ENCODE data around the gene CASP2. TPM values are rescaled to one million over a fixed set of nuclear protein-coding genes. Genes with fewer than 3 reads are reported as not detected.
"Not testable (repeated sequence)": the region's sequence is repeated elsewhere in the genome, so short reads cannot be mapped to it uniquely, and the experiment has no call there.

The CASP2 gene
- total RNA-seq, 6 experiments from 2014 or later, result 5.3 to 8.7 (median 6.7) TPM

DNA sequence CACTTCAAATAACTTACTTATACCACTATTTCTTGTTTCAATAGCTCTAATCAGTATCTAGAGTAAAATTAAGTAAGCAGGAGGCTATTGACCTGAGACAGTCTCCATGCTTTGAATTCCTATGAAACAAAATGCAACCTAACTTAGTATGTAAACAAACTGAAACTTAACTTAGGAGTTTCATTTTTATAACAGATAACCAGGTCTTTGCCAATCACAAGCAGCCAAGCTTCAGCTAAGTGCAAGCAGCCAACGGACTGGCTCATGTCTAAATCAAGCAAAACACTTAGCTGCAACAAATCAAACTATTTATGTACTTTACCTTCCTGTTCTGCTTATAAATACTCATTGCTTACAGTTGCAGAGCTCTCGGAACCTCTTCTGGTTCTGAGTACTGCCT, 29.3 kb upstream of the CASP2 start:
- intact Hi-C loops (cut with DNase I), result no loop called here
- Histone ChIP-seq H3K4me3 (peak overlapping the region in 1 of 3 donors; percentile 9), H3K36me3 (no peaks in the 10 kb centered on the region), H3K27ac (peak overlapping the region in 2 of 3 donors; percentile 30 to 70), H3K4me1 (peaks cover 0 to 23% (median 0%) of the 10 kb centered on the region in 4 donors), H3K9me3 (no peaks in the 10 kb centered on the region), H3K27me3 (no peaks in the 10 kb centered on the region)
- TF ChIP-seq POLR2A (IDR thresholded peaks at IDR 0.05) (no peak), CTCF (IDR thresholded peaks at IDR 0.05) (no peak)
- 5% methylated on average over 2 of the region's 2 CpGs for WGBS (ENCODE audit: insufficient coverage, low coverage, low lambda C conversion rate, missing lambda C conversion rate)
- ATAC-seq, result peak; percentile 46 to 61 (median 52)
- DNase-seq, result peak in 1 of 3 donors; percentile 68

DNA sequence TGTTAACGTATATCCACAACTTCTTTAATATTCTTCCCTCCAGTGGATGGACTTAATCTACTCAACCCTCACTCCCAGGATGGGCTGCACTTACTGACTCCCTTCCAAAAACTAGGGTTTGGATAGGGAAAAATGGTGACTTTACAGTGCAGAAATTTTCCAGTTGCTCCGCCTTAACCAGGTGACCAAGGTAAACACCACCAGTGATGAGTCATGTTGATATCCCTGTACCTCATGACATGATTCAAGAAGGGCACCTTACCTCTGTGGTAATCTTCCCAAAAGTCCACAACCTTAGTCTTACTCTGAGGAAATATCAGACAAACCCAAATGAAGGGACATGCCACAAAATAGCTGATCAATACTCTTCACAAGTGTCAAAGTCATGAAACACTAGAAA, 28.4 kb upstream of the CASP2 start:
- Histone ChIP-seq H3K27ac (peak overlapping the region; percentile 12 to 70 (median 30)), H3K4me1 (peaks cover 0 to 31% (median 3%) of the 10 kb centered on the region in 4 donors), H3K9me3 (no peaks in the 10 kb centered on the region), H3K4me3 (no peak overlapping the region), H3K27me3 (no peaks in the 10 kb centered on the region), H3K36me3 (peaks cover 0 to 1% (median 0%) of the 10 kb centered on the region in 4 donors)
- intact Hi-C loops (cut with DNase I), result no loop called here
- DNase-seq (no peak), ATAC-seq (peak in 3 of 4 donors; percentile 41 to 63 (median 41))
- WGBS (ENCODE audit: insufficient coverage, low coverage, low lambda C conversion rate, missing lambda C conversion rate), result 62% methylated on average over 2 of the region's 2 CpGs
- TF ChIP-seq POLR2A (IDR thresholded peaks at IDR 0.05) (no peak), CTCF (IDR thresholded peaks at IDR 0.05) (no peak)

- intact Hi-C loops (cut with DNase I), result no loop called here
- ATAC-seq (no peak), DNase-seq (no peak)
- peaks cover 0 to 18% (median 3%) of the 10 kb centered on the region in 4 donors for H3K36me3 ChIP-seq
- peaks cover 0 to 47% (median 10%) of the 10 kb centered on the region in 4 donors for H3K4me1 ChIP-seq
- H3K9me3 ChIP-seq, result no peaks in the 10 kb centered on the region
- H3K4me3 ChIP-seq, result no peak overlapping the region
- TF ChIP-seq CTCF (IDR thresholded peaks at IDR 0.05), result no peak
- no peak for TF ChIP-seq POLR2A (IDR thresholded peaks at IDR 0.05)
- 88% methylated on average over 1 of the region's 1 CpG for WGBS (ENCODE audit: insufficient coverage, low coverage, low lambda C conversion rate, missing lambda C conversion rate)
- H3K27ac ChIP-seq, result no peak overlapping the region
- no peaks in the 10 kb centered on the region for H3K27me3 ChIP-seq
Observed at GRCh38 chr7:143261901-143262300, 26.2 kb upstream of the CASP2 start.

- intact Hi-C loops (cut with DNase I), result no loop called here
- TF ChIP-seq POLR2A (IDR thresholded peaks at IDR 0.05) (peak; percentile 90), CTCF (IDR thresholded peaks at IDR 0.05) (no peak)
- Histone ChIP-seq H3K9me3 (no peaks in the 10 kb centered on the region), H3K36me3 (peaks cover 0 to 34% (median 7%) of the 10 kb centered on the region in 4 donors), H3K27me3 (no peaks in the 10 kb centered on the region), H3K4me1 (peaks cover 0 to 56% (median 10%) of the 10 kb centered on the region in 4 donors), H3K4me3 (peak within 1 kb of the TSS; percentile 61 to 91 (median 81)), H3K27ac (peak within 1 kb of the TSS; percentile 83 to 88 (median 84))
- ATAC-seq (peak; percentile 88 to 96 (median 91)), DNase-seq (peak; percentile 92 to 95 (median 93))
- 1% methylated on average over 35 of the region's 48 CpGs for WGBS (ENCODE audit: insufficient coverage, low coverage, low lambda C conversion rate, missing lambda C conversion rate)
Observed at GRCh38 chr7:143263266-143264195, 24.6 kb upstream of the CASP2 start, which contains the start of gene GSTK1. Gene GSTK1, plus strand, starts transcription at chr7:143263441. Its CDS starts 73 bp downstream, at chr7:143263514.

GRCh38 chr7:143264196-143264568, 24.0 kb upstream of the CASP2 start:
- H3K27me3 ChIP-seq; DNase-seq; ATAC-seq; intact Hi-C loops (cut with DNase I); H3K9me3 ChIP-seq: not testable (repeated sequence)
- Histone ChIP-seq H3K27ac (peak overlapping the region; percentile 83 to 88 (median 84)), H3K36me3 (peaks cover 0 to 41% (median 7%) of the 10 kb centered on the region in 4 donors), H3K4me3 (peak overlapping the region; percentile 61 to 91 (median 81)), H3K4me1 (peaks cover 0 to 56% (median 10%) of the 10 kb centered on the region in 4 donors)
- WGBS (ENCODE audit: insufficient coverage, low coverage, low lambda C conversion rate, missing lambda C conversion rate), result 23% methylated on average over 10 of the region's 15 CpGs
